PC-9 (cell line): Measurements from ENCODE around the gene VN1R5. TPM values are rescaled to one million over a fixed set of nuclear protein-coding genes. Genes with fewer than 3 reads are reported as not detected.

Experiments
- BruUV-seq: library from RNA; stranded (reverse); fragments of 400-500 nt; replicated peaks from 2 replicates; lab custom pipeline; 2021; lab: Mats Ljungman, UMichigan
- CTCF ChIA-PET: fragments of 300-600 bp; sonication (Branson Sonifier 250); formaldehyde crosslinking; loops from one replicate; lab custom pipeline; 2022; ENCODE audit warnings: antibody characterized with exemption; lab: Charles Lee
- POLR2A ChIA-PET: fragments of 300-600 bp; sonication (Branson Sonifier 250); formaldehyde crosslinking; loops from one replicate; lab custom pipeline; 2022; ENCODE audit warnings: antibody characterized with exemption; ENCODE audit not compliant: unreplicated experiment; lab: Charles Lee
- DNase-seq, 2 experiments: peaks; one replicate each; pipeline versions ENCODE4 v3.0.0 to v3.0.0-alpha.2; 2015 to 2022; ENCODE audit warnings: mixed read lengths in 1 of 2
- H2AFZ ChIP-seq: fragments of 200-600 bp; sonication (generic); 2 replicates; pipeline ENCODE4 v1.8.1; 2017; ENCODE audit warnings: antibody characterized with exemption
- H3F3A ChIP-seq: fragments of 200-600 bp; sonication (generic); 2 replicates; pipeline ENCODE4 v1.8.1; 2017; ENCODE audit warnings: antibody characterized with exemption, mild to moderate bottlenecking, low read depth; ENCODE audit not compliant: insufficient read depth
- H3K27ac ChIP-seq: fragments of 200-600 bp; sonication (generic); 2 replicates; pipeline ENCODE4 v1.6.1; 2016; ENCODE audit warnings: mixed run types
- H3K27me3 ChIP-seq: fragments of 200-600 bp; sonication (generic); 2 replicates; pipeline ENCODE4 v1.6.1; 2016; ENCODE audit warnings: low read depth, mixed run types; ENCODE audit not compliant: insufficient read depth
- H3K36me3 ChIP-seq: fragments of 200-600 bp; sonication (generic); 2 replicates; pipeline ENCODE4 v1.6.1; 2016; ENCODE audit warnings: low read depth, mixed run types
- H3K4me1 ChIP-seq: fragments of 200-600 bp; sonication (generic); replicated peaks from 2 replicates; pipeline ENCODE4 v1.6.1; 2016; ENCODE audit warnings: mixed run types; ENCODE audit not compliant: insufficient read depth
- H3K4me2 ChIP-seq: fragments of 200-600 bp; sonication (generic); 2 replicates; pipeline ENCODE4 v1.6.1; 2017; ENCODE audit warnings: mixed run types
- H3K4me3 ChIP-seq: fragments of 200-600 bp; sonication (generic); 2 replicates; pipeline ENCODE4 v1.6.1; 2016; ENCODE audit warnings: mixed run types
- H3K79me2 ChIP-seq: fragments of 200-600 bp; sonication (generic); 2 replicates; pipeline ENCODE4 v1.6.1; 2017; ENCODE audit warnings: low read depth, mixed run types
- H3K9me2 ChIP-seq: fragments of 200-600 bp; sonication (generic); 2 replicates; pipeline ENCODE4 v1.8.1; 2017; ENCODE audit warnings: mild to moderate bottlenecking; ENCODE audit not compliant: insufficient read depth
- H3K9me3 ChIP-seq: fragments of 200-600 bp; sonication (generic); 2 replicates; pipeline ENCODE4 v1.8.1; 2016; ENCODE audit warnings: low read depth; ENCODE audit not compliant: insufficient read depth
- H4K20me1 ChIP-seq: fragments of 200-600 bp; sonication (generic); 2 replicates; pipeline ENCODE4 v1.8.1; 2017; ENCODE audit not compliant: insufficient read depth
- EZH2 ChIP-seq: fragments of 200-600 bp; sonication (generic); IDR thresholded peaks from 2 replicates; pipeline ENCODE4 v1.8.0; 2017; ENCODE audit warnings: antibody characterized with exemption, low read depth
- intact Hi-C: fragments of 100-400 bp; cut with micrococcal nuclease; formaldehyde crosslinking; loops from one replicate; pipeline ENCODE4 v1.10.0; 2022; ENCODE audit not compliant: unreplicated experiment
- total RNA-seq: library from RNA; stranded (reverse); gene quantifications from 2 replicates; pipeline ENCODE4 v1.2.3, GENCODE V29; 2021
- TF ChIP-seq, protein P1 (sequence below): fragments of 200-600 bp; sonication (generic); conservative IDR thresholded peaks from 2 replicates; pipeline ENCODE4 v1.6.1; 2017; ENCODE audit warnings: mixed run types, antibody characterized with exemption, mild to moderate bottlenecking, moderate library complexity

VN1R5 gene
- total RNA-seq, 1 experiment from 2014 or later = not detected

DNA sequence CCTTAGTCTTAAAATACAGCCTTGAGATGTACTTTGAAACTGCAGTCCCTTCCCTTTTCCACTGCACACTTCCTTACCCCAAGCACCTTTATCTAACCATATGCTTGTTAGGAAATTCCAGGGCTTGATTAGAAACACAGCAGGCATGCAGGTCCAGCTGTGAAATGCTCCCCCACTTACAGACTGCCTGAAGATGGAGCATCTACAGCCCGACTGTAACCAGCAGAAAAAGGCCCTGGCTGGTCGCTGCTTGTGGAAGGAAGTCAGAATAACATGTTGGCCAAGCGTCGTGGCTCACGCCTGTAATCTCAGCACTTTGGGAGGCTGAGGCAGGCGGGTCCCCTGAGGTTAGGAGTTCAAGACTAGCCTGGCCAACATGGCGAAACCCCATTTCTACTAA is 37.2 kb downstream of the VN1R5 start:
- intact Hi-C loops = no loop called here
- no peaks in the 10 kb centered on the region for H3F3A ChIP-seq
- TF ChIP-seq, protein P1, sequence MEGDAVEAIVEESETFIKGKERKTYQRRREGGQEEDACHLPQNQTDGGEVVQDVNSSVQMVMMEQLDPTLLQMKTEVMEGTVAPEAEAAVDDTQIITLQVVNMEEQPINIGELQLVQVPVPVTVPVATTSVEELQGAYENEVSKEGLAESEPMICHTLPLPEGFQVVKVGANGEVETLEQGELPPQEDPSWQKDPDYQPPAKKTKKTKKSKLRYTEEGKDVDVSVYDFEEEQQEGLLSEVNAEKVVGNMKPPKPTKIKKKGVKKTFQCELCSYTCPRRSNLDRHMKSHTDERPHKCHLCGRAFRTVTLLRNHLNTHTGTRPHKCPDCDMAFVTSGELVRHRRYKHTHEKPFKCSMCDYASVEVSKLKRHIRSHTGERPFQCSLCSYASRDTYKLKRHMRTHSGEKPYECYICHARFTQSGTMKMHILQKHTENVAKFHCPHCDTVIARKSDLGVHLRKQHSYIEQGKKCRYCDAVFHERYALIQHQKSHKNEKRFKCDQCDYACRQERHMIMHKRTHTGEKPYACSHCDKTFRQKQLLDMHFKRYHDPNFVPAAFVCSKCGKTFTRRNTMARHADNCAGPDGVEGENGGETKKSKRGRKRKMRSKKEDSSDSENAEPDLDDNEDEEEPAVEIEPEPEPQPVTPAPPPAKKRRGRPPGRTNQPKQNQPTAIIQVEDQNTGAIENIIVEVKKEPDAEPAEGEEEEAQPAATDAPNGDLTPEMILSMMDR = no peak
- no peak for TF ChIP-seq EZH2
- ChIA-PET POLR2A (no interaction called here), CTCF (no interaction called here)
- H3K4me1 ChIP-seq = no peaks in the 10 kb centered on the region
- H3K9me3 ChIP-seq = no peaks in the 10 kb centered on the region
- no TSS peak for BruUV-seq
- no peaks in the 10 kb centered on the region for H3K9me2 ChIP-seq
- H3K79me2 ChIP-seq = no peaks in the 10 kb centered on the region
- no peak for DNase-seq
- no peak overlapping the region for H3K4me3 ChIP-seq
- no peak overlapping the region for H3K4me2 ChIP-seq
- H3K27me3 ChIP-seq = no peaks in the 10 kb centered on the region
- no peak overlapping the region for H3K27ac ChIP-seq
- no peaks in the 10 kb centered on the region for H3K36me3 ChIP-seq
- H4K20me1 ChIP-seq = no peaks in the 10 kb centered on the region
- H2AFZ ChIP-seq = no peak overlapping the region

DNA sequence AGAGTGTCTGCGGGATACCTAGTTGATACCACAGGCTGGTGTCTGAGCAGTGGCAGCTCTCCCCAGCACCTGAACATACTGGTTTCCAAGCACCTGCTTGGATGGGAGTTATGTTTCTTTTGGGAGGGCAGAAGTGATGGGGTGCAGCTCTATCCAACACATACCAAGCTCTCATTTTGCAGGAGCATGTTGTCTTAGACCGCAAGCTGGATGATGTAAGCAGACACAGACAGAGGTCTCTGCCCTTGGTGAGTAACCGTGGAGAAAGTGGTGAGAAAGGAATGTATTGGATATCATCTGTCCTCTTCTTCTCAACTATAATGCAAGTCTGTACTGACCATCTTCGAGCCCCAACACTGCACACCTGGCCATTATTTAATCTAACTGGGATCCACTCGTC is 38.4 kb downstream of the VN1R5 start:
- Histone ChIP-seq H3K9me2 (no peaks in the 10 kb centered on the region), H3K27me3 (no peaks in the 10 kb centered on the region), H3K27ac (no peak overlapping the region), H3K79me2 (no peaks in the 10 kb centered on the region), H3K4me1 (no peaks in the 10 kb centered on the region), H4K20me1 (no peaks in the 10 kb centered on the region), H2AFZ (no peak overlapping the region), H3K4me3 (no peak overlapping the region), H3K9me3 (no peaks in the 10 kb centered on the region), H3K36me3 (no peaks in the 10 kb centered on the region), H3K4me2 (no peak overlapping the region), H3F3A (no peaks in the 10 kb centered on the region)
- TF ChIP-seq EZH2 = no peak
- TF ChIP-seq, protein P1 = no peak
- BruUV-seq = no TSS peak
- ChIA-PET POLR2A (no interaction called here), CTCF (no interaction called here)
- DNase-seq = no peak
- intact Hi-C loops = no loop called here

DNA sequence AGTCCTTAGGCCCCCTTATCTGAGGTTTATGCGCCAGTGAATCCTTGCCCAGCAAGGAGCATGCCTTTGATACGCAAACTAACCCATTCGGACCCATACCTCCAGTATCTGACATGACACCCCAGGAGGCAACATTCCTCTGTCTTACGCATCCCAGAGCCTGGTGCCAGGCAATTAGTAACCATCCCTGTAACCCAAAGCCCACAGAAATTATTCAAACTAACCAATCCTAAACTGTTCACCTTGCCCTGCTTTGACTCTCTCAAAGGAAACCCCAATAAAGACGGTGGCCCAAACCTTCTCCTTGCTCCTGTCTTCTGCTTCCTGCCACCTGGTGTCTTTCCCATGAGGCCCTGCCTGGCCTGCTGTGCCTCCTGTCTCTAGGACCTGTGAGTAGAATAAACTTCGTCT is 39.4 kb downstream of the VN1R5 start:
- intact Hi-C loops = no loop called here
- no peak for DNase-seq

More for the DNA sequence above, 39.4 kb downstream of the VN1R5 start:
- Histone ChIP-seq H3K27me3 (no peaks in the 10 kb centered on the region), H3K79me2 (no peaks in the 10 kb centered on the region), H3K4me3 (no peak overlapping the region), H2AFZ (no peak overlapping the region), H3K36me3 (no peaks in the 10 kb centered on the region), H4K20me1 (no peaks in the 10 kb centered on the region), H3F3A (no peaks in the 10 kb centered on the region), H3K27ac (no peak overlapping the region), H3K9me3 (no peaks in the 10 kb centered on the region), H3K9me2 (no peaks in the 10 kb centered on the region), H3K4me2 (no peak overlapping the region), H3K4me1 (no peaks in the 10 kb centered on the region)
- ChIA-PET POLR2A (no interaction called here), CTCF (no interaction called here)
- TF ChIP-seq, protein P1 = no peak
- no peak for TF ChIP-seq EZH2
- BruUV-seq = no TSS peak
